H1 (cell line): ENCODE measurements around the gene ZNF429. TPM values are rescaled to one million over a fixed set of nuclear protein-coding genes. Genes with fewer than 3 reads are reported as not detected.

ENCODE experiments used
- CTCF ChIA-PET: fragments of 300-600 bp; sonication (Branson Sonifier 250); formaldehyde crosslinking; loops from one replicate; lab custom pipeline; 2021; ENCODE audit not compliant: partially characterized antibody; lab: Charles Lee
- POLR2A ChIA-PET: fragments of 300-600 bp; sonication (Branson Sonifier 250); formaldehyde crosslinking; loops from one replicate; lab custom pipeline; 2021; ENCODE audit warnings: inconsistent platforms; ENCODE audit not compliant: partially characterized antibody; lab: Charles Lee
- DNase-seq, 2 experiments: peaks; one replicate each; pipeline versions ENCODE4 v3.0.0 to v3.0.0-alpha.2; 2010 to 2022; ENCODE audit warnings: low spot score in 2 of 2, low read depth in 1 of 2, mixed read lengths in 1 of 2
- FAIRE-seq: peaks from 2 replicates; lab custom pipeline; 2011; peaks lifted over from hg19 to GRCh38; lab: Jason Lieb, UNC
- H2AFZ ChIP-seq: 2 replicates; pipeline ENCODE4 v1.8.1; 2012; ENCODE audit warnings: low read length, inconsistent platforms
- H2AK5ac ChIP-seq: 2 replicates; pipeline ENCODE4 v1.6.1; 2013; ENCODE audit warnings: low read depth, low read length
- H2BK120ac ChIP-seq: replicated peaks from 2 replicates; pipeline ENCODE3; 2013; ENCODE audit warnings: low read depth, low read length, inconsistent platforms
- H2BK12ac ChIP-seq: 2 replicates; pipeline ENCODE4 v1.6.1; 2013; ENCODE audit warnings: low read depth, low read length
- H2BK15ac ChIP-seq: 2 replicates; pipeline ENCODE4 v1.6.1; 2013; ENCODE audit warnings: low read length
- H2BK20ac ChIP-seq: 2 replicates; pipeline ENCODE4 v1.6.1; 2013; ENCODE audit warnings: low read length
- H2BK5ac ChIP-seq: 2 replicates; pipeline ENCODE4 v1.6.1; 2013; ENCODE audit warnings: low read depth, low read length
- H3K14ac ChIP-seq: 2 replicates; pipeline ENCODE4 v1.6.1; 2013; ENCODE audit warnings: inconsistent platforms; ENCODE audit not compliant: insufficient read length
- H3K18ac ChIP-seq: 2 replicates; pipeline ENCODE4 v1.6.1; 2013; ENCODE audit warnings: low read length; ENCODE audit errors: extremely low read depth
- H3K23ac ChIP-seq: 2 replicates; pipeline ENCODE4 v1.6.1; 2013; ENCODE audit warnings: inconsistent platforms; ENCODE audit not compliant: insufficient read length
- H3K23me2 ChIP-seq: 2 replicates; pipeline ENCODE4 v1.6.1; 2013; ENCODE audit warnings: low read depth, low read length
- H3K27ac ChIP-seq: 2 replicates; pipeline ENCODE4 v1.6.1; 2011; ENCODE audit warnings: low read depth, low read length, inconsistent platforms
- H3K27me3 ChIP-seq, 4 experiments: replicated peaks in 1 of 4; 1 replicate in 1 of 4; 2 replicates in 3 of 4; pipeline versions ENCODE4 v1.6.1 to v1.8.1; 2011 to 2013; ENCODE audit warnings: low read length in 3 of 4, mild to moderate bottlenecking in 3 of 4, inconsistent platforms in 2 of 4, mixed read lengths in 2 of 4, moderate library complexity in 1 of 4; ENCODE audit not compliant: control insufficient read depth in 3 of 4, insufficient read depth in 3 of 4; ENCODE audit errors: extremely low read depth in 1 of 4
- H3K36me3 ChIP-seq, 4 experiments: 2 replicates each; pipeline versions ENCODE4 v1.6.1 to v1.8.1; 2011 to 2013; ENCODE audit warnings: mild to moderate bottlenecking in 4 of 4, low read length in 3 of 4, moderate library complexity in 2 of 4, control low read depth in 1 of 4, inconsistent platforms in 1 of 4; ENCODE audit not compliant: insufficient read depth in 4 of 4, control insufficient read depth in 2 of 4
- H3K4ac ChIP-seq: replicated peaks from 2 replicates; pipeline ENCODE3; 2013; ENCODE audit warnings: low read length, low read depth, mixed read lengths, inconsistent platforms; ENCODE audit not compliant: insufficient read length
- H3K4me1 ChIP-seq, 4 experiments: replicated peaks in 1 of 4; 1 replicate in 1 of 4; 2 replicates in 3 of 4; pipeline versions ENCODE4 v1.6.1 to v1.8.1; 2011 to 2013; ENCODE audit warnings: low read length in 3 of 4, inconsistent platforms in 2 of 4, mixed read lengths in 1 of 4; ENCODE audit not compliant: insufficient read depth in 4 of 4, control insufficient read depth in 3 of 4
- H3K4me2 ChIP-seq, 2 experiments: 2 replicates each; pipeline versions ENCODE4 v1.6.1 to v1.8.1; 2011 to 2013; ENCODE audit warnings: low read depth in 2 of 2, low read length in 2 of 2, control low read depth in 1 of 2, inconsistent platforms in 1 of 2, mild to moderate bottlenecking in 1 of 2; ENCODE audit not compliant: insufficient read depth in 1 of 2
- H3K4me3 ChIP-seq, 4 experiments: fragments of 200-600, 300-600 bp in 1 of 4; sonication (generic), shearing (Covaris generic), sonication (Bioruptor Twin) in 1 of 4; 2 replicates each; pipeline versions ENCODE4 v1.5.1 to v1.8.1; 2011 to 2016; ENCODE audit warnings: low read length in 4 of 4, low read depth in 3 of 4, control low read depth in 2 of 4, inconsistent platforms in 2 of 4, mild to moderate bottlenecking in 2 of 4, mixed read lengths in 1 of 4, moderate library complexity in 1 of 4; ENCODE audit not compliant: insufficient read depth in 2 of 4; ENCODE audit errors: extremely low read depth in 1 of 4
- H3K56ac ChIP-seq: replicated peaks from 2 replicates; pipeline ENCODE3; 2013; ENCODE audit warnings: low read depth, mild to moderate bottlenecking, mixed read lengths, low read length, inconsistent platforms; ENCODE audit not compliant: insufficient read length
- H3K79me1 ChIP-seq: 2 replicates; pipeline ENCODE4 v1.6.1; 2013; ENCODE audit warnings: low read depth, low read length, control low read depth
- H3K79me2 ChIP-seq, 2 experiments: 2 replicates each; pipeline versions ENCODE4 v1.6.1 to v1.8.1; 2012 to 2013; ENCODE audit warnings: low read length in 2 of 2, mild to moderate bottlenecking in 2 of 2, inconsistent platforms in 1 of 2; ENCODE audit not compliant: insufficient read depth in 2 of 2, control insufficient read depth in 1 of 2
- H3K9ac ChIP-seq, 4 experiments: replicated peaks in 1 of 4; 1 replicate in 1 of 4; 2 replicates in 3 of 4; pipeline versions ENCODE4 v1.6.1 to v1.8.1; 2011 to 2013; ENCODE audit warnings: low read depth in 3 of 4, low read length in 3 of 4, control low read depth in 2 of 4, mild to moderate bottlenecking in 2 of 4, moderate library complexity in 2 of 4, inconsistent platforms in 1 of 4; ENCODE audit errors: extremely low read depth in 1 of 4
- H3K9me3 ChIP-seq, 2 experiments: 2 replicates each; pipeline versions ENCODE4 v1.6.1 to v1.8.1; 2012 to 2013; ENCODE audit warnings: mild to moderate bottlenecking in 2 of 2, moderate library complexity in 2 of 2, control low read depth in 1 of 2, inconsistent platforms in 1 of 2, low read depth in 1 of 2, low read length in 1 of 2, mixed read lengths in 1 of 2; ENCODE audit not compliant: insufficient read depth in 2 of 2
- H4K20me1 ChIP-seq, 2 experiments: replicated peaks in 1 of 2; 2 replicates each; pipeline versions ENCODE3 to v1.8.1; 2011 to 2013; ENCODE audit warnings: inconsistent platforms in 2 of 2, low read length in 2 of 2, mild to moderate bottlenecking in 1 of 2; ENCODE audit not compliant: insufficient read depth in 2 of 2, control insufficient read depth in 1 of 2
- H4K5ac ChIP-seq: 2 replicates; pipeline ENCODE4 v1.6.1; 2013; ENCODE audit warnings: low read length, low read depth, mixed read lengths, inconsistent platforms; ENCODE audit not compliant: insufficient read length
- H4K8ac ChIP-seq: 2 replicates; pipeline ENCODE4 v1.8.0; 2013; ENCODE audit warnings: mild to moderate bottlenecking, moderate library complexity, low read length, inconsistent platforms; ENCODE audit not compliant: insufficient read depth; ENCODE audit errors: extremely low read depth
- H4K91ac ChIP-seq: replicated peaks from 2 replicates; pipeline ENCODE3; 2013; ENCODE audit warnings: low read length, mixed read lengths, inconsistent platforms; ENCODE audit not compliant: insufficient read length
- BACH1 ChIP-seq: IDR thresholded peaks from 2 replicates; pipeline ENCODE4 v1.6.1; 2012; ENCODE audit warnings: low read length, improper control_type of control experiment
- CREB1 ChIP-seq: IDR thresholded peaks from 2 replicates; pipeline ENCODE4 v1.6.1; 2012; ENCODE audit warnings: inconsistent platforms
- EP300 ChIP-seq, 2 experiments: IDR thresholded peaks; 1 replicate in 1 of 2; 2 replicates in 1 of 2; pipeline ENCODE4 v1.6.1; 2011 to 2012; ENCODE audit warnings: low read depth in 2 of 2, low read length in 2 of 2, mild to moderate bottlenecking in 2 of 2, borderline replicate concordance in 1 of 2, inconsistent platforms in 1 of 2, moderate library complexity in 1 of 2
- GABPA ChIP-seq: IDR thresholded peaks from 2 replicates; pipeline ENCODE4 v1.6.1; 2011; ENCODE audit warnings: mild to moderate bottlenecking, low read length, moderate library complexity, borderline replicate concordance; ENCODE audit not compliant: insufficient read depth
- KDM1A ChIP-seq: fragments of 200-600, 300-600 bp; sonication (generic); IDR thresholded peaks from 2 replicates; pipeline ENCODE4 v1.7.1; 2016; ENCODE audit warnings: mild to moderate bottlenecking, low read length, borderline replicate concordance
- RNF2 ChIP-seq: fragments of 200-900, 300-1000 bp; sonication (generic); IDR thresholded peaks from 2 replicates; pipeline ENCODE4 v1.7.1; 2016; ENCODE audit warnings: borderline replicate concordance, low read depth, mild to moderate bottlenecking, antibody characterized with exemption, low read length; ENCODE audit not compliant: poor library complexity, severe bottlenecking; ENCODE audit errors: missing control alignments
- RXRA ChIP-seq: IDR thresholded peaks from 2 replicates; pipeline ENCODE4 v1.6.1; 2011; ENCODE audit warnings: low read depth, mild to moderate bottlenecking, low read length, moderate library complexity; ENCODE audit not compliant: insufficient read depth
- SIRT6 ChIP-seq: IDR thresholded peaks from one replicate; pipeline ENCODE4 v1.7.1; 2012; ENCODE audit warnings: low read length, inconsistent platforms
- SP1 ChIP-seq: IDR thresholded peaks from 2 replicates; pipeline ENCODE4 v1.6.1; 2011; ENCODE audit warnings: low read depth, low read length
- WGBS, 2 experiments: shearing (Covaris generic) in 1 of 2; methylation state at CpG; one replicate each; pipeline versions ENCODE4 v1.1.6 to v1.1.7; 2013 to 2015; ENCODE audit warnings: low lambda C conversion rate in 2 of 2, mixed read lengths in 2 of 2, inconsistent platforms in 1 of 2, low coverage in 1 of 2, missing lambda C conversion rate in 1 of 2; ENCODE audit not compliant: insufficient replicate concordance in 2 of 2, insufficient coverage in 1 of 2, insufficient read length in 1 of 2; ENCODE audit errors: extremely low coverage in 1 of 2, missing lambda C conversion rate in 1 of 2; 5-methylcytosine and 5-hydroxymethylcytosine counted together
- polyA plus RNA-seq, 7 experiments: library from polyadenylated mRNA; depleted of rRNA in 3 of 7; stranded (reverse) in 5 of 7; unstranded in 2 of 7; fragments of >200 nt in 5 of 7; fragments of 200-250 nt in 2 of 7; gene quantifications; 1 replicate in 5 of 7; 2 replicates in 1 of 7; 4 replicates in 1 of 7; pipeline versions ENCODE4 v1.2.1 to v1.2.3, GENCODE V29; 2011 to 2013; ENCODE audit warnings: missing spikeins in 2 of 7, mixed read lengths in 2 of 7
- total RNA-seq: library from RNA; stranded (reverse); fragmentation: NEBNext Ultra II Directional; extraction: Animal tissue kit (Norgen Biotek cat#: 25700); gene quantifications from 2 replicates; pipeline ENCODE4 v1.2.1, GENCODE V29; 2021
- TF ChIP-seq, protein P1 (sequence below): IDR thresholded peaks from 2 replicates; pipeline ENCODE4 v1.6.1; 2012; ENCODE audit warnings: inconsistent platforms
- TF ChIP-seq, protein P2 (sequence below): IDR thresholded peaks from 2 replicates; pipeline ENCODE4 v1.6.1; 2012; ENCODE audit warnings: low read length, inconsistent platforms

Gene ZNF429
- total and polyA plus RNA-seq, 2 of the 8 experiments (the other 6 are each of a cell fraction or from before 2014, with no cell fraction given), result 10.9 to 15.0 TPM

DNA sequence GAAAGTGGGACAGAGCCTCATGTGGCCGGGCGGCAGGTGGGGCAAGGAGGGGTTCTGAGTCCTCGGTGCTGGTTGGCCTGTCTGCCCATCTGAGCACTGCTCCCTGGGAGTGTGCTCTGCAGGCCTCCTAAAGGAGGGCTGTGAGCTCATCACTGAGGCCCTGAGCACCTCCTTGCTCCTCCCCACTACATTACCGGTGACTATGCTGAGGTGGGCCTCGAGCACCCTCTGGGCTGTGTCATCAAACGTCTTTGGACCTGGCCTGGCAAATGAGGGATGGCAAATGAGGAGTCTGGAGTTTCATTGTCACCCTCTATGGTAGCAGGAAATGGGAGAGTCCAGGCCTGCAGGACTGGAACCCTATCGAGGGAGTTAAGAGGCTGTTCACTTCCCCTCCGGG lies 38.8 kb upstream of the ZNF429 start:
- DNase-seq (no peak), FAIRE-seq (no peak)
- Histone ChIP-seq H2BK5ac (no peak overlapping the region), H3K27ac (no peak overlapping the region), H3K27me3 (no peaks in the 10 kb centered on the region; a peak in 1 of 7 replicates), H2AK5ac (no peak overlapping the region), H4K91ac (no peak overlapping the region), H2BK120ac (no peak overlapping the region), H3K4me1 (no peaks in the 10 kb centered on the region; a peak in 1 of 7 replicates), H3K14ac (no peak overlapping the region), H2BK12ac (no peak overlapping the region), H4K8ac (peak overlapping the region; percentile 20; the same call in 1 of the 2 replicates), H2BK20ac (no peak overlapping the region), H3K4me3 (no peak overlapping the region), H3K9me3 (no peaks in the 10 kb centered on the region), H2BK15ac (no peak overlapping the region), H3K9ac (no peak overlapping the region), H3K79me1 (0 out of 2 replicates have a peak, but pooled peaks cover 2% of the 10 kb centered on the region), H3K23me2 (no peaks in the 10 kb centered on the region), H3K4me2 (no peak overlapping the region), H3K4ac (no peak overlapping the region), H2AFZ (0 out of 2 replicates have a peak overlapping the region, but pooled peaks have one; percentile 61), H3K79me2 (peaks cover 7 to 21% of the 10 kb centered on the region in 2 experiments; a peak in 3 of 4 replicates), H3K18ac (no peak overlapping the region), H4K20me1 (peaks cover 0 to 2% of the 10 kb centered on the region in 2 experiments), H3K23ac (no peak overlapping the region), H3K56ac (no peak overlapping the region), H4K5ac (no peak overlapping the region), H3K36me3 (no peaks in the 10 kb centered on the region)
- WGBS, 2 experiments, result 92% methylated on average over 8 of the region's 8 CpGs; no CpG with 5 or more reads in 1 of the 2 experiments
- CTCF ChIA-PET, result interaction anchor here (3.9 kb wide), 1 partner anchor 17 kb away, joined by 21 read pairs; no protein-coding TSS in a partner anchor
- POLR2A ChIA-PET, result interaction anchor here (1.1 to 1.9 kb wide), 2 partner anchors 8 to 92 kb away, joined by 4 to 10 read pairs; no protein-coding TSS in a partner anchor
- TF ChIP-seq SIRT6 (no peak), BACH1 (no peak), CREB1 (no peak), KDM1A (no peak), RNF2 (no peak), SP1 (no peak), EP300 (IDR thresholded peaks at IDR 0.05; ENCODE audit: borderline replicate concordance in 1 of 2, low read depth in 2 of 2, low read length in 2 of 2) (no peak), RXRA (no peak), GABPA (no peak)
- TF ChIP-seq, protein P1, sequence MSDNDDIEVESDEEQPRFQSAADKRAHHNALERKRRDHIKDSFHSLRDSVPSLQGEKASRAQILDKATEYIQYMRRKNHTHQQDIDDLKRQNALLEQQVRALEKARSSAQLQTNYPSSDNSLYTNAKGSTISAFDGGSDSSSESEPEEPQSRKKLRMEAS, result no peak
- TF ChIP-seq, protein P2, sequence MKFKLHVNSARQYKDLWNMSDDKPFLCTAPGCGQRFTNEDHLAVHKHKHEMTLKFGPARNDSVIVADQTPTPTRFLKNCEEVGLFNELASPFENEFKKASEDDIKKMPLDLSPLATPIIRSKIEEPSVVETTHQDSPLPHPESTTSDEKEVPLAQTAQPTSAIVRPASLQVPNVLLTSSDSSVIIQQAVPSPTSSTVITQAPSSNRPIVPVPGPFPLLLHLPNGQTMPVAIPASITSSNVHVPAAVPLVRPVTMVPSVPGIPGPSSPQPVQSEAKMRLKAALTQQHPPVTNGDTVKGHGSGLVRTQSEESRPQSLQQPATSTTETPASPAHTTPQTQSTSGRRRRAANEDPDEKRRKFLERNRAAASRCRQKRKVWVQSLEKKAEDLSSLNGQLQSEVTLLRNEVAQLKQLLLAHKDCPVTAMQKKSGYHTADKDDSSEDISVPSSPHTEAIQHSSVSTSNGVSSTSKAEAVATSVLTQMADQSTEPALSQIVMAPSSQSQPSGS, result no peak
